ENCODE results near the gene CACNA2D3.
"Not testable (repeated sequence)": the region's sequence is repeated elsewhere in the genome, so short reads cannot be mapped to it uniquely, and the experiment has no call there.

The CACNA2D3 gene

GRCh38 chr3:54631516-54632325 is 509.4 kb downstream of the CACNA2D3 start:
- Histone ChIP-seq H3K27me3 (ENCODE audit: insufficient read depth, low read depth, severe bottlenecking) (no peaks in the 10 kb centered on the region), H3K4me3 (ENCODE audit: low read depth, low read length) (no peak overlapping the region), H3K36me3 (no peaks in the 10 kb centered on the region), H3K27ac (no peak overlapping the region), H3K9me3 (ENCODE audit: severe bottlenecking) (no peaks in the 10 kb centered on the region)
- TF ChIP-seq CTCF (IDR thresholded peaks at IDR 0.05; ENCODE audit: low read depth, low read length) = no peak
- DNase-seq = no peak

- H3K27ac ChIP-seq = no peak overlapping the region
- DNase-seq = no peak
- H3K36me3 ChIP-seq = no peaks in the 10 kb centered on the region
- no peak overlapping the region for H3K4me3 ChIP-seq (ENCODE audit: low read depth, low read length)
- H3K27me3 ChIP-seq (ENCODE audit: insufficient read depth, low read depth, severe bottlenecking) = no peaks in the 10 kb centered on the region
- no peaks in the 10 kb centered on the region for H3K9me3 ChIP-seq (ENCODE audit: severe bottlenecking)
- TF ChIP-seq CTCF (IDR thresholded peaks at IDR 0.05; ENCODE audit: low read depth, low read length) = no peak
Measured at GRCh38 chr3:54632326-54632665, 509.9 kb downstream of the CACNA2D3 start.

- Histone ChIP-seq H3K4me3 (ENCODE audit: low read depth, low read length) (no peak overlapping the region), H3K27ac (no peak overlapping the region), H3K36me3 (no peaks in the 10 kb centered on the region), H3K27me3 (ENCODE audit: insufficient read depth, low read depth, severe bottlenecking) (no peaks in the 10 kb centered on the region), H3K9me3 (ENCODE audit: severe bottlenecking) (no peaks in the 10 kb centered on the region)
- TF ChIP-seq CTCF (IDR thresholded peaks at IDR 0.05; ENCODE audit: low read depth, low read length) = no peak
- no peak for DNase-seq
Measured at GRCh38 chr3:54632834-54633233, 510.5 kb downstream of the CACNA2D3 start.

- H3K27me3 ChIP-seq (ENCODE audit: insufficient read depth, low read depth, severe bottlenecking) = no peaks in the 10 kb centered on the region
- no peak overlapping the region for H3K27ac ChIP-seq
- no peak for DNase-seq
- no peaks in the 10 kb centered on the region for H3K9me3 ChIP-seq (ENCODE audit: severe bottlenecking)
- no peak for TF ChIP-seq CTCF (IDR thresholded peaks at IDR 0.05; ENCODE audit: low read depth, low read length)
- H3K4me3 ChIP-seq (ENCODE audit: low read depth, low read length) = no peak overlapping the region
- no peaks in the 10 kb centered on the region for H3K36me3 ChIP-seq
Measured at GRCh38 chr3:54633444-54634121, 511.2 kb downstream of the CACNA2D3 start.

- Histone ChIP-seq H3K4me3 (ENCODE audit: low read depth, low read length) (no peak overlapping the region), H3K36me3 (no peaks in the 10 kb centered on the region), H3K27me3 (ENCODE audit: insufficient read depth, low read depth, severe bottlenecking) (no peaks in the 10 kb centered on the region), H3K27ac (no peak overlapping the region), H3K9me3 (ENCODE audit: severe bottlenecking) (no peaks in the 10 kb centered on the region)
- TF ChIP-seq CTCF (IDR thresholded peaks at IDR 0.05; ENCODE audit: low read depth, low read length) = no peak
- DNase-seq = no peak
Measured at GRCh38 chr3:54634122-54634469, 511.7 kb downstream of the CACNA2D3 start.

- not testable (repeated sequence) for DNase-seq; H3K36me3 ChIP-seq; H3K27ac ChIP-seq; H3K4me3 ChIP-seq (ENCODE audit: low read depth, low read length); H3K27me3 ChIP-seq (ENCODE audit: insufficient read depth, low read depth, severe bottlenecking); H3K9me3 ChIP-seq (ENCODE audit: severe bottlenecking)
Measured at GRCh38 chr3:54639790-54640372, 517.5 kb downstream of the CACNA2D3 start.

Measured in WERI-Rb-1 (cell line).